Measurements from ENCODE around the gene FGD1.

DNA sequence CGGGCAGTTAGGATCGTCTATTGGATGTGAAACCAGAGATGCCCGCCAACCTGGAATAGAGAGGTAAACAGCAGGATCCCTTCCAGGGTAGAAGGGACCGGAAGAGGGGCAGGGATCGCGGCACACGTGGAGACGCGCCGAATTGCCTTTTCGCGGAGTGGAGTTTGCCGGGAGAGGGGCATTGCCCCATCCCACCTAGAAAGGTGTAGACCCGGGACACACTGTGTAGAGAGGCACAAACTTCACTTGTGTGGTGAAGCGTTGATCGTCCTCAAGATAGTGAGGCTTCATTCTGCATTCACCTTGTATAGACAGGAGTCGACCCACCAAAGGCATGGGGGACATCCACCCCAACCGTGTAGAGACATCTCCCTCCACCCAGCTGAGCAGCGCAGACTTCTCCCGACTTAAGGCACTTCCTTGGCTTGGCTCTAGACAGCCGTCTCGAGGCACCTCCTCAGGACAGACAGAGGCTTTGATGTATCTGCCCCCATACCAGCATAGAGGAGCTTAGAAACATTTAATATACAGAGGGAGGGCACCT is 34.4 kb upstream of the FGD1 start:
- TF ChIP-seq, protein P1, sequence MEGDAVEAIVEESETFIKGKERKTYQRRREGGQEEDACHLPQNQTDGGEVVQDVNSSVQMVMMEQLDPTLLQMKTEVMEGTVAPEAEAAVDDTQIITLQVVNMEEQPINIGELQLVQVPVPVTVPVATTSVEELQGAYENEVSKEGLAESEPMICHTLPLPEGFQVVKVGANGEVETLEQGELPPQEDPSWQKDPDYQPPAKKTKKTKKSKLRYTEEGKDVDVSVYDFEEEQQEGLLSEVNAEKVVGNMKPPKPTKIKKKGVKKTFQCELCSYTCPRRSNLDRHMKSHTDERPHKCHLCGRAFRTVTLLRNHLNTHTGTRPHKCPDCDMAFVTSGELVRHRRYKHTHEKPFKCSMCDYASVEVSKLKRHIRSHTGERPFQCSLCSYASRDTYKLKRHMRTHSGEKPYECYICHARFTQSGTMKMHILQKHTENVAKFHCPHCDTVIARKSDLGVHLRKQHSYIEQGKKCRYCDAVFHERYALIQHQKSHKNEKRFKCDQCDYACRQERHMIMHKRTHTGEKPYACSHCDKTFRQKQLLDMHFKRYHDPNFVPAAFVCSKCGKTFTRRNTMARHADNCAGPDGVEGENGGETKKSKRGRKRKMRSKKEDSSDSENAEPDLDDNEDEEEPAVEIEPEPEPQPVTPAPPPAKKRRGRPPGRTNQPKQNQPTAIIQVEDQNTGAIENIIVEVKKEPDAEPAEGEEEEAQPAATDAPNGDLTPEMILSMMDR (IDR thresholded peaks at IDR 0.05) = no peak
- TF ChIP-seq POLR2A (IDR thresholded peaks at IDR 0.05) = no peak
